ENCODE measurements around the gene GNG3. TPM values are rescaled to one million over a fixed set of nuclear protein-coding genes. Genes with fewer than 3 reads are reported as not detected.

Gene GNG3
- total and polyA plus RNA-seq, 2 of the 4 experiments (the other 2 are of a cell fraction) = not detected

GRCh38 chr11:62721994-62722393 is 14.5 kb downstream of the GNG3 start:
- Histone ChIP-seq H3K4me2 (ENCODE audit: low read depth, low read length) (no peak overlapping the region), H3K36me3 (ENCODE audit: control insufficient read depth, insufficient read depth, low read length) (peaks cover 56% of the 10 kb centered on the region), H3K4me3 (ENCODE audit: insufficient read depth, low read depth, low read length) (no peak overlapping the region), H2BK5ac (ENCODE audit: low read depth, low read length, poor library complexity, severe bottlenecking) (no peak overlapping the region), H2BK120ac (ENCODE audit: low read depth, low read length) (no peak overlapping the region), H2BK15ac (ENCODE audit: low read depth, low read length) (no peak overlapping the region), H3K27me3 (ENCODE audit: control insufficient read depth, insufficient read depth, low read length) (no peaks in the 10 kb centered on the region), H3K79me1 (ENCODE audit: low read depth in 1 of 2, low read length in 2 of 2) (peaks cover 29 to 50% of the 10 kb centered on the region in 2 experiments), H3K27ac (ENCODE audit: insufficient read depth, low read length) (no peak overlapping the region), H4K5ac (ENCODE audit: low read depth, low read length) (no peak overlapping the region), H2AK9ac (replicated peaks; ENCODE audit: low read depth, low read length, poor library complexity) (no peak overlapping the region), H3K23ac (ENCODE audit: low read depth, low read length) (peak overlapping the region; percentile 8; the same call in 1 of the 2 replicates), H3K4ac (ENCODE audit: low read depth, low read length) (no peak overlapping the region), H3K18ac (ENCODE audit: low read depth, low read length) (no peak overlapping the region), H4K91ac (ENCODE audit: insufficient read depth, low read depth, low read length) (no peak overlapping the region), H3K9ac (ENCODE audit: low read depth, low read length) (no peak overlapping the region), H3K14ac (replicated peaks; ENCODE audit: low read depth, low read length) (no peak overlapping the region), H2AFZ (replicated peaks; ENCODE audit: low read length, poor library complexity) (no peak overlapping the region), H2BK20ac (ENCODE audit: low read depth, low read length) (no peak overlapping the region), H4K20me1 (ENCODE audit: insufficient read depth, low read length) (peaks cover 42% of the 10 kb centered on the region), H3K9me1 (ENCODE audit: insufficient read depth, low read length) (peaks cover 8% of the 10 kb centered on the region; the same call in 1 of the 2 replicates), H4K8ac (ENCODE audit: low read depth in 2 of 2, low read length in 2 of 2) (0 out of 4 replicates have a peak overlapping the region, but pooled peaks of 1 of the 2 experiments have one; percentile 13), H3K9me3 (ENCODE audit: control insufficient read depth, insufficient read depth, low read length) (no peaks in the 10 kb centered on the region), H2AK5ac (ENCODE audit: low read depth, low read length) (no peak overlapping the region), H3K56ac (ENCODE audit: extremely low read depth, insufficient read depth, low read length) (no peak overlapping the region), H3K4me1 (ENCODE audit: control insufficient read depth, insufficient read depth, low read length) (peaks cover 4% of the 10 kb centered on the region; the same call in 1 of the 2 replicates)
- ChIA-PET POLR2A (ENCODE audit: unreplicated experiment) (no interaction called here), CTCF (no interaction called here)
- in situ Hi-C loops (cut with MboI; ENCODE audit: low sequenced_read_pairs) = no loop called here
- BruUV-seq (replicated peaks) = TSS peak; percentile 90
- dilution Hi-C loops (cut with HindIII; ENCODE audit: low sequenced_read_pairs, unreplicated experiment) = no loop called here
- DNase-seq (peak; percentile 40), ATAC-seq (ENCODE audit: low read depth) (peak; percentile 42)
- WGBS, 2 experiments (ENCODE audit: extremely low coverage in 2 of 2, insufficient read length in 1 of 2) = no CpG with 5 or more reads among the region's 7 CpGs
- TF ChIP-seq MXI1 (IDR thresholded peaks at IDR 0.05; ENCODE audit: borderline replicate concordance, low read depth, low read length) = no peak
- TF ChIP-seq MAZ (IDR thresholded peaks at IDR 0.05; ENCODE audit: borderline replicate concordance, low read depth, low read length) = no peak
- no peak for TF ChIP-seq NFE2L2 (IDR thresholded peaks at IDR 0.05; ENCODE audit: low read depth, low read length)
- TF ChIP-seq MAFK (IDR thresholded peaks at IDR 0.05; ENCODE audit: low read depth, low read length) = no peak
- TF ChIP-seq FOS (IDR thresholded peaks at IDR 0.05; ENCODE audit: low read depth, low read length) = no peak
- no peak for TF ChIP-seq CEBPB (IDR thresholded peaks at IDR 0.05; ENCODE audit: low read depth, low read length)
- TF ChIP-seq CHD1 (IDR thresholded peaks at IDR 0.05; ENCODE audit: low read depth, low read length) = no peak
- no peak for TF ChIP-seq CTCF (conservative IDR thresholded peaks at IDR 0.05; ENCODE audit: low read depth, low read length)
- no peak for TF ChIP-seq RAD21 (IDR thresholded peaks at IDR 0.05; ENCODE audit: low read length)
- TF ChIP-seq RFX5 (IDR thresholded peaks at IDR 0.05; ENCODE audit: low read depth, low read length) = no peak
- no peak for TF ChIP-seq POLR2A (IDR thresholded peaks at IDR 0.05; ENCODE audit: low read depth, low read length)
- TF ChIP-seq BHLHE40 (IDR thresholded peaks at IDR 0.05; ENCODE audit: low read depth, low read length) = no peak
- no peak for TF ChIP-seq RCOR1 (IDR thresholded peaks at IDR 0.05; ENCODE audit: insufficient replicate concordance, low read length)
- TF ChIP-seq ELK1 (IDR thresholded peaks at IDR 0.05; ENCODE audit: borderline replicate concordance, low read depth, low read length) = no peak
- TF ChIP-seq USF2 (IDR thresholded peaks at IDR 0.05; ENCODE audit: low read depth, low read length) = no peak
- TF ChIP-seq SMC3 (IDR thresholded peaks at IDR 0.05; ENCODE audit: low read depth, low read length) = no peak
- intact Hi-C loops (cut with micrococcal nuclease) = no loop called here

All from IMR-90 (cell line).